Myometrial cell (primary cell): Measurements from ENCODE around the gene RPL36AL. TPM values are rescaled to one million over a fixed set of nuclear protein-coding genes. Genes with fewer than 3 reads are reported as not detected.

ENCODE experiments used
- total RNA-seq: library from RNA; depleted of rRNA; stranded (reverse); fragments of >200 nt; gene quantifications from 2 replicates; pipeline ENCODE4 v1.2.3, GENCODE V29; 2015

Gene RPL36AL
- 211 and 214 TPM in 2 replicates for total RNA-seq

GRCh38 chr14:49620182-49621113, at the start of gene RPL36AL, which contains the start of gene MGAT2:
Gene RPL36AL, minus strand, starts transcription at chr14:49620626. Its CDS starts 1,522 bp downstream, at chr14:49619104.
Gene MGAT2, plus strand, starts transcription at chr14:49620799. Its CDS starts 470 bp downstream, at chr14:49621269.

GRCh38 chr14:49634547-49635334, 14.3 kb upstream of the RPL36AL start, which contains the start of gene DNAAF2:
Gene DNAAF2, minus strand, starts transcription at chr14:49635244. Its CDS starts 95 bp downstream, at chr14:49635149.

GRCh38 chr14:49598485-49599300, 21.7 kb downstream of the RPL36AL start, which contains the start of gene LRR1:
Gene LRR1, plus strand, starts transcription at chr14:49598940. Its CDS starts 81 bp downstream, at chr14:49599021.

GRCh38 chr14:49585803-49586672, 34.4 kb downstream of the RPL36AL start, which contains the start of gene RPS29:
Gene RPS29, minus strand, starts transcription at chr14:49586380. Its CDS starts 34 bp downstream, at chr14:49586346.

Other genes with a start within 250 kb of the RPL36AL start
- 6,404 and 13,056 TPM in 2 replicates for gene RPS29, start 34.2 kb downstream of the RPL36AL start, total RNA-seq
- 18.2 and 22.9 TPM in 2 replicates for gene LRR1, start 21.7 kb downstream of the RPL36AL start, total RNA-seq
- 95.0 and 103 TPM in 2 replicates for gene MGAT2, start 173 bp upstream of the RPL36AL start, total RNA-seq
- 3.5 and 9.6 TPM in 2 replicates for gene DNAAF2, start 14.6 kb upstream of the RPL36AL start, total RNA-seq
- gene POLE2, start 67.6 kb upstream of the RPL36AL start, total RNA-seq = 19.9 and 24.3 TPM in 2 replicates
- 0.86 and 3.4 TPM in 2 replicates for gene KLHDC1, start 72.5 kb upstream of the RPL36AL start, total RNA-seq
- 48.6 and 63.7 TPM in 2 replicates for gene KLHDC2, start 147.5 kb upstream of the RPL36AL start, total RNA-seq
- 19.6 and 22.7 TPM in 2 replicates for gene NEMF, start 232.2 kb upstream of the RPL36AL start, total RNA-seq